Right lobe of liver (tissue), 4 donors: Measurements from ENCODE around the gene SFTPD.
"Not testable (repeated sequence)": the region's sequence is repeated elsewhere in the genome, so short reads cannot be mapped to it uniquely, and the experiment has no call there.

Experiments
- POLR2A ChIP-seq: fragments of 450-650 bp; IDR thresholded peaks from one replicate; pipeline ENCODE4 v1.6.1; 2017; ENCODE audit warnings: antibody characterized with exemption, mild to moderate bottlenecking
- TF ChIP-seq, protein P1 (sequence below), 4 donors: fragments of 200-600 bp in 3 of 4; fragments of 450-650 bp in 1 of 4; IDR thresholded peaks; one replicate each; pipeline versions ENCODE4 v1.5.1 to v1.8.0; 2016 to 2022; ENCODE audit warnings: antibody characterized with exemption in 4 of 4, mild to moderate bottlenecking in 2 of 4
- donor health status: DM: no; HTN: no; CAD: no.
- donor health status: DM: no; HTN: no; CAD: no.
- donor health status: DM: no; HTN: yes; CAD: no.

DNA sequence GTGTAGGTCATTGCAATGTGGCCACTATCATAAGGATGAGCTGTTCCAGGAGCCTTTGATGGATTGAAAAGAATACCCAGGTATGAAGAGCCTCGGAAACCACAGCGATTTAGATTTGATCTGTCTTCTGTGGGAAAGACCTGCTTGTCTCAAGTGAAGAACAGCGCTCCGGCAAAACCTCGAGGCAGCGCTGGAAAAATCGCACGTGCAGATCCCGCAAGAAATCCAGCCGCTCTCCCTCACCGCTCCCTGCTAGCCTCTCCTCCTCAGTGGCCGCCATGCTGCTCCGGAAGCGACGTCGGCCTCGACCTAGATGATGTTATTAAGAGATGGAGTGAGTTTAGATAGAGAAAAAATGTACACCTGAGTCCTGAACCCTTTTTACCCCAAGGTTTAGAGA, 56.0 kb downstream of the SFTPD start:
- TF ChIP-seq, protein P1, sequence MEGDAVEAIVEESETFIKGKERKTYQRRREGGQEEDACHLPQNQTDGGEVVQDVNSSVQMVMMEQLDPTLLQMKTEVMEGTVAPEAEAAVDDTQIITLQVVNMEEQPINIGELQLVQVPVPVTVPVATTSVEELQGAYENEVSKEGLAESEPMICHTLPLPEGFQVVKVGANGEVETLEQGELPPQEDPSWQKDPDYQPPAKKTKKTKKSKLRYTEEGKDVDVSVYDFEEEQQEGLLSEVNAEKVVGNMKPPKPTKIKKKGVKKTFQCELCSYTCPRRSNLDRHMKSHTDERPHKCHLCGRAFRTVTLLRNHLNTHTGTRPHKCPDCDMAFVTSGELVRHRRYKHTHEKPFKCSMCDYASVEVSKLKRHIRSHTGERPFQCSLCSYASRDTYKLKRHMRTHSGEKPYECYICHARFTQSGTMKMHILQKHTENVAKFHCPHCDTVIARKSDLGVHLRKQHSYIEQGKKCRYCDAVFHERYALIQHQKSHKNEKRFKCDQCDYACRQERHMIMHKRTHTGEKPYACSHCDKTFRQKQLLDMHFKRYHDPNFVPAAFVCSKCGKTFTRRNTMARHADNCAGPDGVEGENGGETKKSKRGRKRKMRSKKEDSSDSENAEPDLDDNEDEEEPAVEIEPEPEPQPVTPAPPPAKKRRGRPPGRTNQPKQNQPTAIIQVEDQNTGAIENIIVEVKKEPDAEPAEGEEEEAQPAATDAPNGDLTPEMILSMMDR (IDR thresholded peaks at IDR 0.05), result not testable (repeated sequence)
- not testable (repeated sequence) for TF ChIP-seq POLR2A
